Endothelial cell (in vitro differentiated cells): ENCODE data around the gene LEMD3. TPM values are rescaled to one million over a fixed set of nuclear protein-coding genes. Genes with fewer than 3 reads are reported as not detected.

Experiments used
- DNase-seq: peaks from one replicate; pipeline ENCODE4 v3.0.0; 2021; ENCODE audit warnings: low spot score
- H3K27ac Mint-ChIP-seq: one replicate; pipeline ENCODE4 v1.8.0; 2021; ENCODE audit warnings: mixed read lengths, inconsistent platforms; ENCODE audit not compliant: unreplicated experiment
- H3K27me3 Mint-ChIP-seq: one replicate; pipeline ENCODE4 v1.8.0; 2021; ENCODE audit warnings: mild to moderate bottlenecking, moderate library complexity, mixed read lengths, inconsistent platforms; ENCODE audit not compliant: unreplicated experiment
- H3K36me3 Mint-ChIP-seq: one replicate; pipeline ENCODE4 v1.8.0; 2021; ENCODE audit warnings: mild to moderate bottlenecking, low read depth, mixed read lengths, inconsistent platforms; ENCODE audit not compliant: unreplicated experiment
- H3K4me1 Mint-ChIP-seq: one replicate; pipeline ENCODE4 v1.8.0; 2021; ENCODE audit warnings: mild to moderate bottlenecking, mixed read lengths, inconsistent platforms; ENCODE audit not compliant: unreplicated experiment
- H3K4me3 Mint-ChIP-seq: one replicate; pipeline ENCODE4 v1.8.0; 2021; ENCODE audit warnings: mild to moderate bottlenecking, mixed read lengths, inconsistent platforms; ENCODE audit not compliant: unreplicated experiment
- H3K9me3 Mint-ChIP-seq: one replicate; pipeline ENCODE4 v1.8.0; 2021; ENCODE audit warnings: mixed read lengths, inconsistent platforms; ENCODE audit not compliant: unreplicated experiment
- CTCF ChIP-seq: fragments of 200-600 bp; sonication (generic); IDR thresholded peaks from one replicate; pipeline ENCODE4 v1.5.0; 2021; ENCODE audit warnings: antibody characterized with exemption; ENCODE audit not compliant: unreplicated experiment
- total RNA-seq: library from RNA; stranded (reverse); fragmentation: NEBNext Ultra II Directional; extraction: Animal tissue kit (Norgen Biotek cat#: 25700); gene quantifications from one replicate; pipeline ENCODE4 v1.2.1, GENCODE V29; 2021; ENCODE audit not compliant: unreplicated experiment

Gene LEMD3
- total RNA-seq, 1 donor from 2014 or later, result 22.1 TPM

DNA sequence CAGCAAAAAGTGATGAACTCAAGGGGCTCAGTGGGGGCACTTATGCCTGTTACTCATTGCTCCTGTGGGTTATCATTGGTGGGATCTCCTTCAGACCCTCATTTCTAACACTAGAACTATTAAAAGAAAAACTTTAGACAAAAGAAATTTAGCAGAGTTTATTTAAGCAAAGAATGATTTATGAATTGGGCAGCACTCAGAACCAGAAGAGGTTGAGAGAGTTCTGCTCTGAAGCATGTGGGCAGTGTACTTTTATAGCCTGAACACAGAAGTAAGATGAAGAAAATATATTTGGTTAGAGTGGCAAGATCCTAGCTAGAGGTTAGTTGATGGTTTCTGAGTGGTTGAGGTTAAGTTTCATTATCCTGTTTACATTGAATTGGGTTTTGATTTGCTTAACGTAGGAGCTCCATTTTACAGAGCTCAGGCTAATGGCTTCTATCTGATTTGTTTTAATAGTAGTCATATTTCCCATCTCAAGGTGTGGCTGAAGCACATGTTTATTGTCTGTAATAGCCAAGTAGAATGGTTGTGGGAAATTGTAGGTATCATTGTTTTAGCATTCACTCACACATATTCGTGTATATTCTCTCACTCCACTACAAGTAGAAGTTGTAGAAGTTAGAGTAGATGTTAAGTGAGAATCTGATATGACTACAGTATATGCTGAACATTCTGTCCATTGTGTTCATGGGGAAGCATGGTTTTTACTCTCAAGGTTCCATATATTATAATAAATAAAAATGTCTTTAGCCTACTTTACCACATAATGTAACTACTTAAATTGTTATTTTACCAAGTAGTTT is 27.6 kb downstream of the LEMD3 start:
- no peak for DNase-seq
- H3K36me3 Mint-ChIP-seq, result peaks cover 8% of the 10 kb centered on the region
- no peaks in the 10 kb centered on the region for H3K9me3 Mint-ChIP-seq
- no peak overlapping the region for H3K27ac Mint-ChIP-seq
- H3K27me3 Mint-ChIP-seq, result no peaks in the 10 kb centered on the region
- H3K4me3 Mint-ChIP-seq, result no peak overlapping the region
- no peak for TF ChIP-seq CTCF
- H3K4me1 Mint-ChIP-seq, result peaks cover 5% of the 10 kb centered on the region

DNA sequence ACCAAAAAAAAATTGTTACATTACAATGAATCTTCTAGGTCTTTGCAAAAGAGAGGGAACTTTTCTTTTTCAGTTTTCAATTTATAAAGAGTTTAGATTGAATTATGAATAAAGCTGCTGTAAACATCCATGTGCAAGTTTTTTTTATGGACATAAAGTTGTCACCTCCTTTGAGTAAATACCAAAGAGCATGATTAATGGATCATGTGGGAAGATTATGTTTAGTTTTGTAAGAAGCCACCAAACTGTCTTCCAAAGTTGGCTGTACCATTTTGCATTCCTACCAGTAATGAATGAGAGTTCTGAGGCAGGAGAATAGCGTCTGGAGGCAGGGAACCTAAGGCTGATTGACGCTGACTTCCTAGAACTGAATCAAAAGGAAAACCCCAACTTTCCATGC is 30.2 kb downstream of the LEMD3 start:
- no peak for DNase-seq
- Mint-ChIP-seq H3K4me3 (no peak overlapping the region), H3K9me3 (no peaks in the 10 kb centered on the region), H3K27me3 (no peaks in the 10 kb centered on the region), H3K4me1 (no peaks in the 10 kb centered on the region), H3K36me3 (peaks cover 8% of the 10 kb centered on the region), H3K27ac (no peak overlapping the region)
- TF ChIP-seq CTCF, result no peak

- H3K27me3 Mint-ChIP-seq, result no peaks in the 10 kb centered on the region
- H3K4me1 Mint-ChIP-seq, result no peaks in the 10 kb centered on the region
- DNase-seq, result no peak
- H3K36me3 Mint-ChIP-seq, result peaks cover 8% of the 10 kb centered on the region
- no peak overlapping the region for H3K4me3 Mint-ChIP-seq
- H3K9me3 Mint-ChIP-seq, result no peaks in the 10 kb centered on the region
- TF ChIP-seq CTCF, result no peak
- no peak overlapping the region for H3K27ac Mint-ChIP-seq
Observed at GRCh38 chr12:65200007-65200665, 30.8 kb downstream of the LEMD3 start.

DNA sequence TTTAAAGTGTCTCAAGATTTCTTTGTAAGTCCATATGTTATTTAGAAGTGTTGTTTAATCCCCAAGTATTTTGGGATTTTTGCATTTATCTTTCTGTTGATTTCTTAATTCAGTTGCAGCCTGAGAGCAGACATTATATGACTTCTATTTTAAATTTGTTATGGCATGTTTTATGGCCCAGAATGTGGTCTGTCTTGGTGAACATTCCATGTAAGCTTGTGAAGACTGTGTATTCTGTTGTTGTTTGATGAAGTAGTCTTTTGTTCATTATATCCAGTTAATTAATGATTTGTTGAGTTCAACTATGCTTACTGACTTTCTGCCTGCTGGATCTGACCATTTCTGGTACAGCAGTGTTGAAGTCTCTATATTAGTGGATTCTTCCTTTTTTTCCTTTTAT is 34.0 kb downstream of the LEMD3 start:
- Mint-ChIP-seq H3K27me3 (no peaks in the 10 kb centered on the region), H3K9me3 (no peaks in the 10 kb centered on the region), H3K27ac (no peak overlapping the region), H3K36me3 (no peaks in the 10 kb centered on the region), H3K4me1 (peaks cover 14% of the 10 kb centered on the region), H3K4me3 (no peak overlapping the region)
- no peak for TF ChIP-seq CTCF
- DNase-seq, result no peak

- peaks cover 25% of the 10 kb centered on the region for H3K4me1 Mint-ChIP-seq
- DNase-seq, result no peak
- H3K4me3 Mint-ChIP-seq, result no peak overlapping the region
- H3K27me3 Mint-ChIP-seq, result no peaks in the 10 kb centered on the region
- no peaks in the 10 kb centered on the region for H3K36me3 Mint-ChIP-seq
- H3K9me3 Mint-ChIP-seq, result no peaks in the 10 kb centered on the region
- no peak overlapping the region for H3K27ac Mint-ChIP-seq
- no peak for TF ChIP-seq CTCF
Observed at GRCh38 chr12:65204886-65205525, 35.6 kb downstream of the LEMD3 start.
